Neural progenitor cell (in vitro differentiated cells): Measurements from ENCODE around the gene LMX1B.

Source experiments
- EZH2 ChIP-seq: fragments of 200-600 bp; sonication (generic); IDR thresholded peaks from 2 replicates; pipeline ENCODE4 v1.6.1; 2017; ENCODE audit warnings: antibody characterized with exemption, mild to moderate bottlenecking, moderate library complexity
- TF ChIP-seq, protein P1 (sequence below): fragments of 200-600 bp; sonication (generic); IDR thresholded peaks from 2 replicates; pipeline ENCODE4 v1.5.1; 2017; ENCODE audit warnings: antibody characterized with exemption, mild to moderate bottlenecking

DNA sequence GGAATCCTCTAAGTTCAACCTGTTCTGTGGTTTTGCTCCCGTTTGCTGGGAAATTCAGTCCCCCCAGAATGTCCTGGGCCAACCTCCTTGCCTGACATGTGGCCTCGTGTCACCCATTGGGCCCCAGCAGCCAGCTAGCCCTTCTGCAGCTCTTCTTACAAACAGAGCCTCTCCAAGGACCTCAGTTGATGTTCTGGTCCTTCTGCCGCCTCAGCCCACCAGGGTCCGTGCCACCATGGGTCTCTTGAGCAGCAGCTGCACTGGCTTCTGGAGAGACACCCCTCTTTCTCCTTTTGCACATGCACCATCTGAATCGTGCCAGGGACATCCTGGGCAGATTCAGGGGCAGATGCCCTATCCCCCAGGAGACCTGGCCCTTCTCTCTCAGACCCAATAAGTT lies 85.0 kb downstream of the LMX1B start:
- TF ChIP-seq, protein P1, sequence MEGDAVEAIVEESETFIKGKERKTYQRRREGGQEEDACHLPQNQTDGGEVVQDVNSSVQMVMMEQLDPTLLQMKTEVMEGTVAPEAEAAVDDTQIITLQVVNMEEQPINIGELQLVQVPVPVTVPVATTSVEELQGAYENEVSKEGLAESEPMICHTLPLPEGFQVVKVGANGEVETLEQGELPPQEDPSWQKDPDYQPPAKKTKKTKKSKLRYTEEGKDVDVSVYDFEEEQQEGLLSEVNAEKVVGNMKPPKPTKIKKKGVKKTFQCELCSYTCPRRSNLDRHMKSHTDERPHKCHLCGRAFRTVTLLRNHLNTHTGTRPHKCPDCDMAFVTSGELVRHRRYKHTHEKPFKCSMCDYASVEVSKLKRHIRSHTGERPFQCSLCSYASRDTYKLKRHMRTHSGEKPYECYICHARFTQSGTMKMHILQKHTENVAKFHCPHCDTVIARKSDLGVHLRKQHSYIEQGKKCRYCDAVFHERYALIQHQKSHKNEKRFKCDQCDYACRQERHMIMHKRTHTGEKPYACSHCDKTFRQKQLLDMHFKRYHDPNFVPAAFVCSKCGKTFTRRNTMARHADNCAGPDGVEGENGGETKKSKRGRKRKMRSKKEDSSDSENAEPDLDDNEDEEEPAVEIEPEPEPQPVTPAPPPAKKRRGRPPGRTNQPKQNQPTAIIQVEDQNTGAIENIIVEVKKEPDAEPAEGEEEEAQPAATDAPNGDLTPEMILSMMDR: no peak
- TF ChIP-seq EZH2: no peak
